GM19455 (cell line): Measurements from ENCODE around the gene SLC37A4.

Experiments used
- ATAC-seq: cut with Tn5 transposase; IDR thresholded peaks from one replicate; pipeline ENCODE4 v1.9.1; 2021; ENCODE audit not compliant: unreplicated experiment

SLC37A4 gene

DNA sequence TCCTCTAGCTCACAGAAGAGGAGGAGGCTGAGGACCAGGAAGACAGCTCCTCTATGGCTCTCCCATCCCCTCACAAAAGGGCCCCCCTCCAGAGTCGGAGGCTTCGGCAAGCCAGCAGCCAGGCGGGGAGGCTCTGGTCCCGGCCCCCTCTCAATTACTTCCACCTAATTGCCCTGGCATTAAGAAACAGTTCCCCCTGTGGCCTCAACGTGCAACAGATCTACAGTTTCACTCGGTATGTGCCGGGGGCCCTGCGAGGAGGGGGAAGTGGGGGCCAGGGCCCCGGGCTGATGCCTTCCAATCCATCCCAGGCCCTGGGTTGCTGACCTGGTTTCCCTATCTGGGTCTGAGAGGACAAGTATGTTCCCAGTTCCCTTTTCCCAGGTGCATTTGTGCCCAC lies 51.2 kb downstream of the SLC37A4 start:
- no peak for ATAC-seq

DNA sequence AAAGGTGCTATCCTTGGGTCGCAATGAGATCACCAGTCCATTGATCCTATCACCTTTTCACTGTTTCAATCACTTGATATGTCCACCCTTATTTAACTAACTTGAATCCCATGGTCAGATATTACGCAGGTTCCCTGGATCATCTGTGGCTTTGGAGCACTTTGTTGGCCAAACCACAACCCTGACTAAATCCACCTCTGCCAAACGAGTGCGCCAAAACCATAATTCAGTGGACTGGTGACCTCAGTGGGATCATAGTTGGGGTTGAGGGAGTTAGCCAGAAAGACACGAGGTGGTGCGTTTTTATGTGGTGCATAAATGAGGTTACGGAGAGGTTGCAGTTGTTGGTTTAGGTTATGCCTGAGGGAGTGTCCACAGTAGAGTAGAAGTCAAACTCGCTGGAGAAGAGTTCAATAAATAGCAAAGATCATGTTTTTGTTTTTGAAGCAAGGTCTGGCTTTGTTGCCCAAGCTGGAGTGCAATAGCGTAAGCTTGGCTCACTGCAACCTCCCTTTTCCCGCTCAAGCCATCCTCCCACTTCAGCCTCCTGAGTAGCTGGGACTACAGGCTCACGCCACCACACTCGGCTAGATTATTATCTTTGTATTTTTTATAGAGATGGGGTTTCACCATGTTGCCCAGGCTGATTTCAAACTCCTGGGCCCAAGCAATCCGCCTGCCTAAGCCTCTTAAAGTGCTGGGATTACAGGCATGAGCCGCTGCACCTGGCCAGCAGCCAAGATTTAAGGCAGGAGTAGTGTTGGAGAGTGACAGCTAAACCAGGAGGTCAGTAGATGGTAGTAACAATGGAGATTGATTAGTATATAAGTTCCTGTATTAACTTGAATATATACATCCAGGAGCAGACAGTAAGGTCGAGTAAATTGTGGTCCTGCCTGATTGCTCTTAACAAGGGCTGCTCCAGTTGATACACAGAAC lies 54.6 kb downstream of the SLC37A4 start:
- ATAC-seq = no peak
